ENCODE measurements around the gene SPON1. TPM values are rescaled to one million over a fixed set of nuclear protein-coding genes. Genes with fewer than 3 reads are reported as not detected.

Gene SPON1
- total and polyA plus RNA-seq, 2 of the 8 experiments (the other 6 are each of a cell fraction or from before 2014, with no cell fraction given), result 1.5 to 5.4 TPM

DNA sequence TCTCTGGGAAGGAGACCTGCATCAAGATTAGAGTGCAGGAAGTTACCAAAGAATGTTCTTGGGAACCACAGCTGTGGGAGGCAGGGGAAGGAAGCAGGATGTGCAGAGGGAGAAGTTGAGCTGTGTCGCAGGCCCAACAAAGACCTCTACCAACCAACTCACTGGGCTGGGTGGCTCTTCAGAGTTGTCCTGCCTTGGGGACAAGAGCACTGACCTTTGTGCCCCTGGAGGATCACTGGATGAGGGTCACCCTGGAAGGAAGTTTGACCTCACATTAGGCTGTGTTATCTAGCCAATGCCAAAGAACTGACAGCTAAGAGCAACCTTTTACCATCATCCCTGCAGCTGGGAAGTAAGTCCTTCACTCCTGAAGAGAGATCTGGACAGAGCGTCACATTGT is 265.8 kb downstream of the SPON1 start:
- no peak overlapping the region; the same call in 1 of the 2 replicates for H2BK5ac ChIP-seq (ENCODE audit: low read depth, low read length)
- no peak overlapping the region for H3K4ac ChIP-seq (replicated peaks; ENCODE audit: insufficient read length, low read depth, low read length)
- no peak overlapping the region for H3K23ac ChIP-seq (ENCODE audit: insufficient read length)
- H4K8ac ChIP-seq (ENCODE audit: extremely low read depth, insufficient read depth, low read length), result no peak overlapping the region
- no peaks in the 10 kb centered on the region for H3K23me2 ChIP-seq (ENCODE audit: low read depth, low read length)
- H3K14ac ChIP-seq (ENCODE audit: insufficient read length), result no peak overlapping the region
- H3K27me3 ChIP-seq (replicated peaks in 1 of 4; ENCODE audit: control insufficient read depth in 3 of 4, extremely low read depth in 1 of 4, insufficient read depth in 3 of 4, low read length in 3 of 4), result no peaks in the 10 kb centered on the region; a peak in 1 of 7 replicates
- H3K27ac ChIP-seq (ENCODE audit: low read depth, low read length), result no peak overlapping the region
- H4K5ac ChIP-seq (ENCODE audit: insufficient read length, low read depth, low read length), result no peak overlapping the region
- H2BK12ac ChIP-seq (ENCODE audit: low read depth, low read length), result peak overlapping the region; percentile 62; the same call in 1 of the 2 replicates
- CTCF ChIA-PET (ENCODE audit: partially characterized antibody), result interaction anchor here (1.0 to 1.1 kb wide), 2 partner anchors 28 to 227 kb away, joined by 3 read pairs; no protein-coding TSS in a partner anchor
- H3K4me2 ChIP-seq (ENCODE audit: insufficient read depth in 1 of 2, low read depth in 2 of 2, low read length in 2 of 2), result no peak overlapping the region
- no peak overlapping the region for H3K4me3 ChIP-seq (ENCODE audit: extremely low read depth in 1 of 4, insufficient read depth in 2 of 4, low read depth in 3 of 4, low read length in 4 of 4)
- peak overlapping the region; percentile 35; the same call in 1 of the 2 replicates for H2AFZ ChIP-seq (ENCODE audit: low read length)
- DNase-seq (ENCODE audit: low read depth in 1 of 2, low spot score in 2 of 2) (no peak), FAIRE-seq (peak; percentile 7)
- no peak overlapping the region for H3K9ac ChIP-seq (replicated peaks in 1 of 4; ENCODE audit: extremely low read depth in 1 of 4, low read depth in 3 of 4, low read length in 3 of 4)
- peak overlapping the region; percentile 40 for H4K91ac ChIP-seq (replicated peaks; ENCODE audit: insufficient read length, low read length)
- H3K36me3 ChIP-seq (ENCODE audit: control insufficient read depth in 2 of 4, insufficient read depth in 4 of 4, low read length in 3 of 4), result no peaks in the 10 kb centered on the region
- H2AK5ac ChIP-seq (ENCODE audit: low read depth, low read length), result no peak overlapping the region
- no peaks in the 10 kb centered on the region for H4K20me1 ChIP-seq (replicated peaks in 1 of 2; ENCODE audit: control insufficient read depth in 1 of 2, insufficient read depth in 2 of 2, low read length in 2 of 2)
- POLR2A ChIA-PET (ENCODE audit: partially characterized antibody), result no interaction called here
- WGBS, 2 experiments (ENCODE audit: extremely low coverage in 1 of 2, insufficient coverage in 1 of 2, insufficient read length in 1 of 2, insufficient replicate concordance in 2 of 2, low coverage in 1 of 2, low lambda C conversion rate in 2 of 2, missing lambda C conversion rate in 1 of 2), result 95% methylated on average over 2 of the region's 2 CpGs; no CpG with 5 or more reads in 1 of the 2 experiments
- no peaks in the 10 kb centered on the region for H3K79me1 ChIP-seq (ENCODE audit: low read depth, low read length)
- H3K79me2 ChIP-seq (ENCODE audit: control insufficient read depth in 1 of 2, insufficient read depth in 2 of 2, low read length in 2 of 2), result no peaks in the 10 kb centered on the region
- H2BK20ac ChIP-seq (ENCODE audit: low read length), result peak overlapping the region; percentile 82; the same call in 1 of the 2 replicates
- H2BK120ac ChIP-seq (replicated peaks; ENCODE audit: low read depth, low read length), result no peak overlapping the region
- peak overlapping the region; percentile 2; the same call in 1 of the 2 replicates for H3K18ac ChIP-seq (ENCODE audit: extremely low read depth, low read length)
- no peak overlapping the region; the same call in 1 of the 2 replicates for H2BK15ac ChIP-seq (ENCODE audit: low read length)
- H3K9me3 ChIP-seq (ENCODE audit: insufficient read depth in 2 of 2, low read depth in 1 of 2, low read length in 1 of 2), result peaks cover 0 to 3% of the 10 kb centered on the region in 2 experiments; a peak in 2 of 4 replicates
- H3K4me1 ChIP-seq (replicated peaks in 1 of 4; ENCODE audit: control insufficient read depth in 3 of 4, insufficient read depth in 4 of 4, low read length in 3 of 4), result peaks cover 2 to 23% (median 18%) of the 10 kb centered on the region in 4 experiments
- no peak overlapping the region for H3K56ac ChIP-seq (replicated peaks; ENCODE audit: insufficient read length, low read depth, low read length)
- TF ChIP-seq CREB1 (IDR thresholded peaks at IDR 0.05) (no peak), ASH2L (IDR thresholded peaks at IDR 0.05; ENCODE audit: low read length) (no peak), GTF2F1 (IDR thresholded peaks at IDR 0.05; ENCODE audit: borderline replicate concordance, low read depth, low read length) (no peak), CTCF (IDR thresholded peaks at IDR 0.05; ENCODE audit: control extremely low read depth in 1 of 3, insufficient read depth in 1 of 3, low read depth in 1 of 3, low read length in 3 of 3) (no peak), JUN (IDR thresholded peaks at IDR 0.05; ENCODE audit: low read depth, low read length) (no peak), USF2 (IDR thresholded peaks at IDR 0.05; ENCODE audit: low read length) (no peak), RNF2 (IDR thresholded peaks at IDR 0.05; ENCODE audit: borderline replicate concordance, low read depth, low read length, missing control alignments, poor library complexity, severe bottlenecking) (no peak), NRF1 (IDR thresholded peaks at IDR 0.05; ENCODE audit: low read depth, low read length) (no peak), TAF1 (IDR thresholded peaks at IDR 0.05; ENCODE audit: low read depth, low read length) (no peak)
